ENCODE results near the gene PHF2. TPM values are rescaled to one million over a fixed set of nuclear protein-coding genes. Genes with fewer than 3 reads are reported as not detected.

PHF2 gene
- total RNA-seq, 1 donor from 2014 or later, result 27.4 TPM

DNA sequence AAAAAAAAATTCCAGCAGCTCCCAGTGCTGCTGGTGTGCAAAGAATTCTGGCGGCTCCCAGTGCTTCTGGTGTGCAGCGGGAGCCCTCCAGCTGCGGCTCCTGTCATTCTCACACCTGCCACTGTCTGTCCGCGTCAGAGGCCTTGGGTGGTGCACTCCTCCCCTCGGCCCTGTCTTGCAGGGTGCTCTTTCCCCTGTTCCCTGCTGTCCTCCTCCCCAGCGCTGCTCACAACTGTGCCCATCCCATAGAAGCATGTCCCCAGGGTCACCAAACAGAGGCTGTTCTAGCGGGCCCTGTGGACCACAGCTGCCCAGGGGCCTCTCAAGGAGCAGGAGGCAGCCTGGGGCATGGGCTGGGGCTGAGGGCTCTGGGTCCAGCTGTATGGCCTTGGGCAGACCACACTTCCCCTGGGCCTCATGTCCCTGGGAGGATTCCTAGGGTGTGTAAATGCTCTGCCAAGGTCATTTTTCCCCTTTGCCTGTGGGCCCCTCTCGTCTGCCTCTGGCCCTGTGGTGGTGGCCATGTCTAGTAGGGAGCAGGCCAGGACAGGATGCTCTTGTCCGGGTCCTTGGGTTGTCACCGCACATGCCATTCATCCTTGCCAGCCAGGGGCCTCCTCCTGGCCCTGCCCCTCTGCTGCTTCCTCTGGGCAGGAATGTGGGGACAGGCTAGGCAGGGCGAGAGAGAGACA lies 68.2 kb downstream of the PHF2 start:
- Histone ChIP-seq H3K27ac (replicated peaks) (no peak overlapping the region), H3K36me3 (peaks cover 64% of the 10 kb centered on the region), H3K4me3 (no peak overlapping the region), H3K27me3 (ENCODE audit: low read depth) (no peaks in the 10 kb centered on the region), H3K4me1 (peaks cover 26% of the 10 kb centered on the region), H3K9me3 (replicated peaks) (no peaks in the 10 kb centered on the region)
- intact Hi-C loops (cut with micrococcal nuclease), result no loop called here
- DNase-seq, result no peak
- TF ChIP-seq, protein P1, sequence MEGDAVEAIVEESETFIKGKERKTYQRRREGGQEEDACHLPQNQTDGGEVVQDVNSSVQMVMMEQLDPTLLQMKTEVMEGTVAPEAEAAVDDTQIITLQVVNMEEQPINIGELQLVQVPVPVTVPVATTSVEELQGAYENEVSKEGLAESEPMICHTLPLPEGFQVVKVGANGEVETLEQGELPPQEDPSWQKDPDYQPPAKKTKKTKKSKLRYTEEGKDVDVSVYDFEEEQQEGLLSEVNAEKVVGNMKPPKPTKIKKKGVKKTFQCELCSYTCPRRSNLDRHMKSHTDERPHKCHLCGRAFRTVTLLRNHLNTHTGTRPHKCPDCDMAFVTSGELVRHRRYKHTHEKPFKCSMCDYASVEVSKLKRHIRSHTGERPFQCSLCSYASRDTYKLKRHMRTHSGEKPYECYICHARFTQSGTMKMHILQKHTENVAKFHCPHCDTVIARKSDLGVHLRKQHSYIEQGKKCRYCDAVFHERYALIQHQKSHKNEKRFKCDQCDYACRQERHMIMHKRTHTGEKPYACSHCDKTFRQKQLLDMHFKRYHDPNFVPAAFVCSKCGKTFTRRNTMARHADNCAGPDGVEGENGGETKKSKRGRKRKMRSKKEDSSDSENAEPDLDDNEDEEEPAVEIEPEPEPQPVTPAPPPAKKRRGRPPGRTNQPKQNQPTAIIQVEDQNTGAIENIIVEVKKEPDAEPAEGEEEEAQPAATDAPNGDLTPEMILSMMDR (IDR thresholded peaks at IDR 0.05; ENCODE audit: borderline replicate concordance), result no peak

DNA sequence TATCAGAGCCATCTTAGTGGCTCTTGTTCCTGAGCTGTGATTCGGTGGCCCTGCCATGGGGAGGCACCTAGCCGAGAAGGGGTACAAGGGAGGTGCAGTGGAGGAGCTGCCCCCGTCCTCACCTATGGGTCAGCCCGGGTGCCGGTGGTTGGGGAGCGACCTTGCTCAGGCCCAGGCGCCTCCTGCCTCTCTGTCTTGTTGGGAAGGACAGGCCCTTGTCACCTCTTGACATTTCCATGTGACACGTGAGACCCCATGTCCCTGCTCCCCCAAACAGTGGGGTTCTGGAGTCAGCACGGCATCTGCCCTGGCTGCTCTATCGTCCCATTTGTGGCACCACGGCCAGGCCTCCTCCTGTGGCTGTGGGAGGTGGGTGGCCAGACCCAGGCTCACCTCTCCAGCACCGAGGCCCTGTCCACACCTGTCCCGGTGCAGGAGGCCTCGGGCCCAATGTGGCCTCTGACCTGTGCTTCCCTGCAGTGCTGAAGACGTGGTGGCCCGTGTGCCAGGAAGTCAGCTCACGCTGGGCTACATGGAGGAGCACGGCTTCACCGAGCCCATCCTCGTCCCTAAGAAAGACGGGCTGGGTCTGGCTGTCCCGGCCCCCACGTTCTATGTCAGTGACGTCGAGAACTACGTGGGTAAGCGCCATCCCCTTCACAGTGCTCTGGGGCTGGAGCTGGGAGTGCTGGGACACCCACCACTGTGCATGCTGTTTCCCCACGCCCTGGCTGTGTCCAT lies 68.9 kb downstream of the PHF2 start:
- Histone ChIP-seq H3K27me3 (ENCODE audit: low read depth) (no peaks in the 10 kb centered on the region), H3K36me3 (peaks cover 64% of the 10 kb centered on the region), H3K9me3 (replicated peaks) (no peaks in the 10 kb centered on the region), H3K4me3 (no peak overlapping the region), H3K4me1 (peaks cover 24% of the 10 kb centered on the region), H3K27ac (replicated peaks) (no peak overlapping the region)
- intact Hi-C loops (cut with micrococcal nuclease), result no loop called here
- no peak for DNase-seq
- TF ChIP-seq, protein P1 (IDR thresholded peaks at IDR 0.05; ENCODE audit: borderline replicate concordance), result no peak

DNA sequence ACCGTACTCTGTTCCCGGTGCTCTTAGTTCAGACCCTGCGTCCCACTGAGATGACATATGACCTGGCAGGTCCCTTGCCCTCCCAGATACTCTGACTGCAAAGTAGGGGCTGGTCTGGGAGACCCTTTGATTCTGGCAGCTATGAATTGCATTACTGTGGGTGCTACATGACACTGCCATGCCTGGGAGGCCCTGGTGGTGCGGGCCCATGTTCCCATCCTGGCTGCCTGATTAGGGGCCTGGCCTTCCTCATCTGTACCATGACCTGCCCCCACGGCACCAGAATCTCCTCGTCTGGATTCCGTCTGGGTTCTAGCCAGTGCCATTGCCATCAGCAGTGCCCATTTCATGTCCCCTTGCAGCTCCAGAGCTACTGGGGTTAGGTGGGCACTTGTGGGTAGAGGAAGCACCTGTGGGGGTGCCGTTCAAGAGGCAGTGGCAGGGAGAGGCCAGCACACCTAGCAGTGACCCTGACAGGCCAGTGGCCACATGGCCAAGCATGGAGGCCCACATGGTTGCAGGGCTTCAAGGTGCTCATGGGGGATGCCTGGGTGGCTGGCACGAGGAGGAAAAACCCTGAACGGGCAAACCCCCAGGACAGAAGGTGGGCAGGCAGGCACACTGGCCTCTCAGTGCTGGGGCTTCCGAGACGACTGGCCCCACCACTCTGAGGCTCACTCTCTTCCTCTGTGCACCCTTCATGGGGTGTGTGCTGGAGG lies 69.7 kb downstream of the PHF2 start:
- Histone ChIP-seq H3K36me3 (peaks cover 72% of the 10 kb centered on the region), H3K4me1 (peaks cover 16% of the 10 kb centered on the region), H3K9me3 (replicated peaks) (no peaks in the 10 kb centered on the region), H3K27ac (replicated peaks) (no peak overlapping the region), H3K4me3 (no peak overlapping the region), H3K27me3 (ENCODE audit: low read depth) (no peaks in the 10 kb centered on the region)
- intact Hi-C loops (cut with micrococcal nuclease), result no loop called here
- TF ChIP-seq, protein P1 (IDR thresholded peaks at IDR 0.05; ENCODE audit: borderline replicate concordance), result no peak
- no peak for DNase-seq

DNA sequence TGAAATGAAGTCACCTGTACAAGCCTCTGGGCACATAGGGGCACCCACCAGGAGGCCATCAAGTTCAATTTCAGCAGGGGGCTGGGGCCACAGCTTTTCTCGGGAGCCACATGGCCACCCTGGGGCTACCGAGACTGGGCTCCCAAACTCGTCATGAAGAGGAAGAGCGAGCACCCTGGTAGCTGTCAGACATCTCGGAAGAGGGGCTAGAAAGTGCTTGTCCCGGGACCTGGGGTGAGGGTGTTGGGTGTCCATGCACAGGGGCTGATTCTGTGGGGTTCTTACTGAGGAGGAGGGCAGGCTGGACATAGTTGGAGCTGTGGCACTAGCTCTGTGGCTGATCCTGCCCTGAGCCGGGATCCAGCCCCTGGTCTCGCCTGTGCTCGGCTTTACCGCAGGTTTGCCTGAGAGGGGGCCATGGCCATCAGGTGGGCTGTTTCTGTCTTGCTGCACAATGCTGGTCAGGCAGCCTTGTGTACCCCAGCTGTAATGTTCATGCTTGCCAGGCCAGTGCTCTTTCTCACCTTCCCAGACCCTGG lies 70.3 kb downstream of the PHF2 start:
- DNase-seq, result no peak
- H3K36me3 ChIP-seq, result peaks cover 75% of the 10 kb centered on the region
- H3K4me3 ChIP-seq, result no peak overlapping the region
- intact Hi-C loops (cut with micrococcal nuclease), result no loop called here
- peaks cover 10% of the 10 kb centered on the region for H3K4me1 ChIP-seq
- no peak overlapping the region for H3K27ac ChIP-seq (replicated peaks)
- TF ChIP-seq, protein P1 (IDR thresholded peaks at IDR 0.05; ENCODE audit: borderline replicate concordance), result no peak
- no peaks in the 10 kb centered on the region for H3K9me3 ChIP-seq (replicated peaks)
- H3K27me3 ChIP-seq (ENCODE audit: low read depth), result no peaks in the 10 kb centered on the region

DNA sequence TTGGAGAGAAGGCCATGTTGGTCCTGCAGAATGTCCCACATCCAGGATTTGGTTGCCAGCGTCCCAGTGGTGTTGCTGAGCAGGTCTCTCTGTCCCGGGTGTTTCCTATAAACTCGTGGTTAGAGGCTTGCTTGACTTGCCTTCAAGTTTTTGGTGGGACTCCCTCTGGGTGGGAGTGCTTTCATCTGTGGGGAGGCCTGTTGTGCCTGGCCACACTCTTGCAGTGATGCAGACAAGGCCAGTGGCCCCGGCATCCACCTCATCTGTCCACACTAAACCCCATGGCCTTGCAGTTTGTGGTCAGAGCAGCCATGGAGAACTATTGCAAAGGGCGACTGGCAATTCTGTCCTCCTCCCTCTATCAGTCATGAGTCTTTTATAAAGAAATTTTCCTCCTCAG lies 71.8 kb downstream of the PHF2 start:
- Histone ChIP-seq H3K27ac (replicated peaks) (no peak overlapping the region), H3K27me3 (ENCODE audit: low read depth) (no peaks in the 10 kb centered on the region), H3K4me1 (peaks cover 8% of the 10 kb centered on the region), H3K36me3 (peaks cover 80% of the 10 kb centered on the region), H3K9me3 (replicated peaks) (no peaks in the 10 kb centered on the region), H3K4me3 (no peak overlapping the region)
- TF ChIP-seq, protein P1 (IDR thresholded peaks at IDR 0.05; ENCODE audit: borderline replicate concordance), result no peak
- DNase-seq, result no peak
- intact Hi-C loops (cut with micrococcal nuclease), result no loop called here

Measured in left ventricle myocardium inferior (tissue), 1 donor.